Vein endothelial cell (primary cell): ENCODE results near the gene HSP90B1. TPM values are rescaled to one million over a fixed set of nuclear protein-coding genes. Genes with fewer than 3 reads are reported as not detected.

ENCODE experiments used
- total RNA-seq: library from RNA; depleted of rRNA; stranded (reverse); fragments of >200 nt; gene quantifications from 2 replicates; pipeline ENCODE4 v1.2.3, GENCODE V29; 2012

Gene HSP90B1
- 545 and 604 TPM in 2 replicates for total RNA-seq

DNA sequence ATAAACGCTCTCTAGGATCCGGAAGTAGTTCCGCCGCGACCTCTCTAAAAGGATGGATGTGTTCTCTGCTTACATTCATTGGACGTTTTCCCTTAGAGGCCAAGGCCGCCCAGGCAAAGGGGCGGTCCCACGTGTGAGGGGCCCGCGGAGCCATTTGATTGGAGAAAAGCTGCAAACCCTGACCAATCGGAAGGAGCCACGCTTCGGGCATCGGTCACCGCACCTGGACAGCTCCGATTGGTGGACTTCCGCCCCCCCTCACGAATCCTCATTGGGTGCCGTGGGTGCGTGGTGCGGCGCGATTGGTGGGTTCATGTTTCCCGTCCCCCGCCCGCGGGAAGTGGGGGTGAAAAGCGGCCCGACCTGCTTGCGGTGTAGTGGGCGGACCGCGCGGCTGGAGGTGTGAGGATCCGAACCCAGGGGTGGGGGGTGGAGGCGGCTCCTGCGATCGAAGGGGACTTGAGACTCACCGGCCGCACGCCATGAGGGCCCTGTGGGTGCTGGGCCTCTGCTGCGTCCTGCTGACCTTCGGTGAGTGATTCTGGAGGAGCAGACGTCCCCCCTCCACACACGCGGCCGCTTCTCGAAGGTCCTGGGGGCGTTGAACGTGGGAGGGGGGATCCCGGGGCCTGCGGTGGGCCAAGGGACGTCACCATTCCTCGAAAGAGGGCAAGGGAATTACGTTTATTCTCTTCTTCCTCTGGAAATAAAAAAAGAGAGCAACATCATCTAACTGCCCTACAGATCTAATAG lies at the start of gene HSP90B1:
Gene HSP90B1, plus strand, starts transcription at position 377 of the 753 bp plus-strand sequence. Its CDS starts 106 bp downstream, at position 483.

DNA sequence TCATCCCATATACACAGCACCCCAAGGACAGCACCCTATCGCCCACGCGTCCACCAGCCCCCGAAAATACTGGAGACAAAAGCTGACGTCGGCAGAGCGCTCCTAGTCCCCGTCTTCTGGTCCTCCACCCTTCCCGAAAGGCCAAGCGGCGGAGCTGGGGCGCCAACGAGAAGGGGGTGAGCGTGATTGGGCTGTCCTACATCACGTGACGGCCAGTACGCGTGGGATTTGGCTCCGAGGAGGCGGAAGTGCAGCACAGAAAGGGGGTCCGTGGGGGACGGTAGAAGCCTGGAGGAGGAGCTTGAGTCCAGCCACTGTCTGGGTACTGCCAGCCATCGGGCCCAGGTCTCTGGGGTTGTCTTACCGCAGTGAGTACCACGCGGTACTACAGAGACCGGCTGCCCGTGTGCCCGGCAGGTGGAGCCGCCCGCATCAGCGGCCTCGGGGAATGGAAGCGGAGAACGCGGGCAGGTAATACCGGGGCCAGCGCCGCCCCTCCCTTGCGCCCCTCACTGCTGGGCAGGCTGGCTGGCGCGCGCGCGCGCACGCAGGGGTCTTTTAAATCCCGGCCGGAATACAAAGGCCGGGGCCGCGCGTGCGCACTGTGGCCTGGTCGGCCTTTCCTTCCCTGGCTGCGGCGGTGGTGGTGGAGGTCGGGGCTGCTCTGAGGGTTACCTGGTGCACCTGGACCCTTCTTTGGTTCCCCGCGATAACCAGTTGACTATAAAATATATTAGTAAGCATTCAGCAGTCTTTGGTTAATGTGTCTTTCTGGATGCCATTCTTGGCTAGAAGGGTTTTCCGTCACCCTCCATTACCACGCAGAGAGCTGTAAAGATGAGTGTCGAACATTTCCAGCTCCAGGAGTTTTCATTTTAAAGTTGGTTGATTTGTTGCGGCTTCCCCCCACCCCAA lies 35.6 kb downstream of the HSP90B1 start, which contains the start of gene TDG:
Gene TDG, plus strand, starts transcription at position 283 of the 915 bp plus-strand sequence. Its CDS starts 166 bp downstream, at position 449.

Other genes with a start within 250 kb of the HSP90B1 start
- 3.6 and 4.9 TPM in 2 replicates for gene NT5DC3, start 89.2 kb upstream of the HSP90B1 start, total RNA-seq
- gene TDG, start 35.5 kb downstream of the HSP90B1 start, total RNA-seq: 30.4 and 45.5 TPM in 2 replicates
- 0.65 and 0.76 TPM in 2 replicates for gene GLT8D2, start 119.8 kb downstream of the HSP90B1 start, total RNA-seq
- gene HCFC2, start 134.1 kb downstream of the HSP90B1 start, total RNA-seq: 10.8 and 16.4 TPM in 2 replicates
- 9.5 and 13.4 TPM in 2 replicates for gene NFYB, start 207.8 kb downstream of the HSP90B1 start, total RNA-seq